ENCODE results near the gene ATP5F1B. TPM values are rescaled to one million over a fixed set of nuclear protein-coding genes. Genes with fewer than 3 reads are reported as not detected.
A peak's percentile ranks its signal among the peaks of the same experiment; 100 is the strongest.

Gene ATP5F1B
- total and polyA plus RNA-seq, 9 of the 15 experiments (the other 6 are each of a cell fraction or from before 2014, with no cell fraction given): 908 to 3,125 (median 1,482) TPM

DNA sequence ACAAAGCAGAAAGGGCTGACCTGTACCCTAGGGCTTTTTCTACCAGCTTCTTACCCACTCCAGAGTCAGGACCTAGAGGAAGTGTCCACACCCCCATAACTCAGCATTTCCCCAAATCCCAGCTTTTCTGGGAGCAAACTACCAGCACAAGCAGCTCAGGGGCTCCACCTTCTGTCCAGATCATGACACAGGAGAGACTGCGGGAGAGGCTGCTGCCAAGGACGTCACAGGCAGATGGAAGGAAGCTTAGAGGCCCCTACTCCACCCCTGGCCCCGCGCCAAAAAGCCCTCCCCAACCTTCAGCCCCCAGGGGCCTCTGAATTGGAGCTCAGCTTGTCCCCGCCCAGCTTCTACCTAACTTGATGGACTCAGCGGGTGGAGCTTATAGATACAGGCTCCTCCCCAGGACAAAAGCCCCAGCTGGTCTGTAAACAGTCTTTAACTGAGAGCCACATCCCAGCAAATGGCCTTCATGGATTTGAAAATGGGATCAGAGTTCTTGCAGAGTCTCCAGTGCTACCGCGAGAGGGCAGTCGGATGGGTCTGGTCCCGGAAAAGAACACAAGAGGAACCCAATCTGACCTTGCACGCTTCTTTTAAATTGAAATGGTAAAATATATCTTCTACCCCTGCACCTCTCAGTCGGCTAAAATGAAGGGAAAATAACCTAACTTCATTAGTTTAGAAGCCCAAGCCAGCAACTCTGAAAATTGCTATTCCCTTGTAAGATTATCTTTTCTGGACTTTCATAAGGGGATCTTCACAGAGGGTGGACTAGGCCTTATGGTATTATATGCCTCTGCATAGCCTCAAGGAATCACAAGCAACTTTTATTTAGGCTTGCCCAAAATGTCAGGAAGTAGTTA, 8.9 kb downstream of the ATP5F1B start (continued):
- TF ChIP-seq ZNF695 (CRISPR knock-in tag; IDR thresholded peaks at IDR 0.05): peak; percentile 33; the same call in 1 of the 2 replicates
- TF ChIP-seq, protein P1, sequence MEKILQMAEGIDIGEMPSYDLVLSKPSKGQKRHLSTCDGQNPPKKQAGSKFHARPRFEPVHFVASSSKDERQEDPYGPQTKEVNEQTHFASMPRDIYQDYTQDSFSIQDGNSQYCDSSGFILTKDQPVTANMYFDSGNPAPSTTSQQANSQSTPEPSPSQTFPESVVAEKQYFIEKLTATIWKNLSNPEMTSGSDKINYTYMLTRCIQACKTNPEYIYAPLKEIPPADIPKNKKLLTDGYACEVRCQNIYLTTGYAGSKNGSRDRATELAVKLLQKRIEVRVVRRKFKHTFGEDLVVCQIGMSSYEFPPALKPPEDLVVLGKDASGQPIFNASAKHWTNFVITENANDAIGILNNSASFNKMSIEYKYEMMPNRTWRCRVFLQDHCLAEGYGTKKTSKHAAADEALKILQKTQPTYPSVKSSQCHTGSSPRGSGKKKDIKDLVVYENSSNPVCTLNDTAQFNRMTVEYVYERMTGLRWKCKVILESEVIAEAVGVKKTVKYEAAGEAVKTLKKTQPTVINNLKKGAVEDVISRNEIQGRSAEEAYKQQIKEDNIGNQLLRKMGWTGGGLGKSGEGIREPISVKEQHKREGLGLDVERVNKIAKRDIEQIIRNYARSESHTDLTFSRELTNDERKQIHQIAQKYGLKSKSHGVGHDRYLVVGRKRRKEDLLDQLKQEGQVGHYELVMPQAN (IDR thresholded peaks at IDR 0.05; ENCODE audit: borderline replicate concordance): no peak
- TF ChIP-seq SRSF9 (IDR thresholded peaks at IDR 0.05; ENCODE audit: borderline replicate concordance, low read depth, low read length): no peak
- TF ChIP-seq, protein P2, sequence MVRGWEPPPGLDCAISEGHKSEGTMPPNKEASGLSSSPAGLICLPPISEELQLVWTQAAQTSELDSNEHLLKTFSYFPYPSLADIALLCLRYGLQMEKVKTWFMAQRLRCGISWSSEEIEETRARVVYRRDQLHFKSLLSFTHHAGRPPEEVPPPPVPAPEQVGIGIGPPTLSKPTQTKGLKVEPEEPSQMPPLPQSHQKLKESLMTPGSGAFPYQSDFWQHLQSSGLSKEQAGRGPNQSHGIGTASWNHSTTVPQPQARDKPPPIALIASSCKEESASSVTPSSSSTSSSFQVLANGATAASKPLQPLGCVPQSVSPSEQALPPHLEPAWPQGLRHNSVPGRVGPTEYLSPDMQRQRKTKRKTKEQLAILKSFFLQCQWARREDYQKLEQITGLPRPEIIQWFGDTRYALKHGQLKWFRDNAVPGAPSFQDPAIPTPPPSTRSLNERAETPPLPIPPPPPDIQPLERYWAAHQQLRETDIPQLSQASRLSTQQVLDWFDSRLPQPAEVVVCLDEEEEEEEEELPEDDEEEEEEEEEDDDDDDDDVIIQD (CRISPR knock-in tag; IDR thresholded peaks at IDR 0.05): no peak
- TF ChIP-seq KDM2B (CRISPR knock-in tag; IDR thresholded peaks at IDR 0.05): no peak
- TF ChIP-seq, protein P3, sequence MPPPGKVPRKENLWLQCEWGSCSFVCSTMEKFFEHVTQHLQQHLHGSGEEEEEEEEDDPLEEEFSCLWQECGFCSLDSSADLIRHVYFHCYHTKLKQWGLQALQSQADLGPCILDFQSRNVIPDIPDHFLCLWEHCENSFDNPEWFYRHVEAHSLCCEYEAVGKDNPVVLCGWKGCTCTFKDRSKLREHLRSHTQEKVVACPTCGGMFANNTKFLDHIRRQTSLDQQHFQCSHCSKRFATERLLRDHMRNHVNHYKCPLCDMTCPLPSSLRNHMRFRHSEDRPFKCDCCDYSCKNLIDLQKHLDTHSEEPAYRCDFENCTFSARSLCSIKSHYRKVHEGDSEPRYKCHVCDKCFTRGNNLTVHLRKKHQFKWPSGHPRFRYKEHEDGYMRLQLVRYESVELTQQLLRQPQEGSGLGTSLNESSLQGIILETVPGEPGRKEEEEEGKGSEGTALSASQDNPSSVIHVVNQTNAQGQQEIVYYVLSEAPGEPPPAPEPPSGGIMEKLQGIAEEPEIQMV (tag; conservative IDR thresholded peaks at IDR 0.05; ENCODE audit: low read depth): no peak
- TF ChIP-seq HLTF (IDR thresholded peaks at IDR 0.05): no peak
- TF ChIP-seq GATA2 (CRISPR knock-in tag; IDR thresholded peaks at IDR 0.05): no peak
- TF ChIP-seq CEBPB (tag; IDR thresholded peaks at IDR 0.05): no peak
- TF ChIP-seq, protein P4, sequence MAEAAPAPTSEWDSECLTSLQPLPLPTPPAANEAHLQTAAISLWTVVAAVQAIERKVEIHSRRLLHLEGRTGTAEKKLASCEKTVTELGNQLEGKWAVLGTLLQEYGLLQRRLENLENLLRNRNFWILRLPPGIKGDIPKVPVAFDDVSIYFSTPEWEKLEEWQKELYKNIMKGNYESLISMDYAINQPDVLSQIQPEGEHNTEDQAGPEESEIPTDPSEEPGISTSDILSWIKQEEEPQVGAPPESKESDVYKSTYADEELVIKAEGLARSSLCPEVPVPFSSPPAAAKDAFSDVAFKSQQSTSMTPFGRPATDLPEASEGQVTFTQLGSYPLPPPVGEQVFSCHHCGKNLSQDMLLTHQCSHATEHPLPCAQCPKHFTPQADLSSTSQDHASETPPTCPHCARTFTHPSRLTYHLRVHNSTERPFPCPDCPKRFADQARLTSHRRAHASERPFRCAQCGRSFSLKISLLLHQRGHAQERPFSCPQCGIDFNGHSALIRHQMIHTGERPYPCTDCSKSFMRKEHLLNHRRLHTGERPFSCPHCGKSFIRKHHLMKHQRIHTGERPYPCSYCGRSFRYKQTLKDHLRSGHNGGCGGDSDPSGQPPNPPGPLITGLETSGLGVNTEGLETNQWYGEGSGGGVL (CRISPR knock-in tag; IDR thresholded peaks at IDR 0.05): no peak
- TF ChIP-seq RBM34 (IDR thresholded peaks at IDR 0.05; ENCODE audit: borderline replicate concordance, insufficient read depth, low read length): no peak
- no peak for TF ChIP-seq GTF2A2 (tag; IDR thresholded peaks at IDR 0.05)
- 0 out of 2 replicates have a peak, but pooled peaks have one; percentile 42 for TF ChIP-seq ZNF175 (CRISPR knock-in tag; IDR thresholded peaks at IDR 0.05; ENCODE audit: low read depth)
- no peak; the same call in none of the 2 replicates for TF ChIP-seq MTA3 (IDR thresholded peaks at IDR 0.05; ENCODE audit: borderline replicate concordance)
- no peak for TF ChIP-seq TRIM28 (IDR thresholded peaks at IDR 0.05)
- no peak for TF ChIP-seq C11orf30 (IDR thresholded peaks at IDR 0.05; ENCODE audit: low read depth)
- TF ChIP-seq ZNF696 (CRISPR knock-in tag; conservative IDR thresholded peaks at IDR 0.05): no peak
- TF ChIP-seq TAF1 (IDR thresholded peaks at IDR 0.05; ENCODE audit: control insufficient read depth, extremely low read depth, insufficient read depth, low read length, severe bottlenecking): peak; percentile 48
- TF ChIP-seq DACH1 (IDR thresholded peaks at IDR 0.05; ENCODE audit: partially characterized antibody): peak; percentile 97
- TF ChIP-seq PHF20 (IDR thresholded peaks at IDR 0.05; ENCODE audit: partially characterized antibody): no peak
- no peak for TF ChIP-seq HDAC2 (IDR thresholded peaks at IDR 0.05)
- TF ChIP-seq GATAD2B (IDR thresholded peaks at IDR 0.05; ENCODE audit: borderline replicate concordance): no peak
